Measurements from ENCODE around the gene C19orf47.

DNA sequence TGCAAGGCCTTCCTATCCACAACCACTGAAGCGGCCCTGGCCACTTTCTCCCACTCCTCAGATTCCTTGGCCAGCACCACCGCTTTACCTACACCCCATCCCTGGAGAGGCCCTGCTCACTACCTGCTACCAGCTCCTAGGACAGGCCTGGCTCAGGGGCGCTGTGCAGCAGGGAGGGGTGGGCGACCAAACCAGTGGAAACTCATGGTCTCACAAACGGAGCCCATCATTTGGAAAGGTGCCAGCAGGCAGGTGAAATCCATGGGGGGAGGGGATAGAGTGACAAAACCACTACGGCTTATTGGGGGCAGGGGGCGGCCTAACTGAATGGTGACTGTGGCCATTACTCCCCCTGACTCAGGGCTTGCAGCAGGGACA lies 27.6 kb downstream of the C19orf47 start:
- TF ChIP-seq CTCF (IDR thresholded peaks at IDR 0.05; ENCODE audit: insufficient read depth, low read length, poor library complexity, severe bottlenecking) (no peak), EZH2phosphoT487 (conservative IDR thresholded peaks at IDR 0.05; ENCODE audit: low read length) (no peak)

Measured in SU-DHL-6 (cell line).